A549 (cell line): Measurements from ENCODE around the gene WFDC11.

Source experiments
- BHLHE40 ChIP-seq: IDR thresholded peaks from 2 replicates; pipeline ENCODE4 v1.6.1; 2012; ENCODE audit warnings: low read depth, low read length, inconsistent platforms
- CTCF ChIP-seq: fragments of >200 bp; sonication (Bioruptor Twin); formaldehyde crosslinking; IDR thresholded peaks from 3 replicates; pipeline ENCODE4 v1.5.1; 2016
- HES2 ChIP-seq: fragments of >200 bp; sonication (Bioruptor Twin); formaldehyde crosslinking; IDR thresholded peaks from 2 replicates; pipeline ENCODE4 v1.6.1; 2016
- JUN ChIP-seq, 2 experiments: fragments of >200 bp; sonication (Bioruptor Twin); formaldehyde crosslinking; IDR thresholded peaks; 2 replicates in 1 of 2; 3 replicates in 1 of 2; pipeline ENCODE4 v1.6.1; 2016 to 2017
- KDM1A ChIP-seq: fragments of 200-600 bp; sonication (generic); IDR thresholded peaks from 2 replicates; pipeline ENCODE4 v1.6.1; 2016; ENCODE audit warnings: low read depth, mild to moderate bottlenecking
- NFE2L2 ChIP-seq: fragments of 150-350 bp; conservative IDR thresholded peaks from 2 replicates; pipeline ENCODE4 v1.6.1; 2014; ENCODE audit warnings: low read length
- POLR2A ChIP-seq: IDR thresholded peaks from 2 replicates; pipeline ENCODE4 v1.6.1; 2012; ENCODE audit warnings: mild to moderate bottlenecking, low read length
- RFX5 ChIP-seq: fragments of 450-650 bp; IDR thresholded peaks from 2 replicates; pipeline ENCODE4 v1.7.1; 2014; ENCODE audit warnings: antibody characterized with exemption, mild to moderate bottlenecking, moderate library complexity

DNA sequence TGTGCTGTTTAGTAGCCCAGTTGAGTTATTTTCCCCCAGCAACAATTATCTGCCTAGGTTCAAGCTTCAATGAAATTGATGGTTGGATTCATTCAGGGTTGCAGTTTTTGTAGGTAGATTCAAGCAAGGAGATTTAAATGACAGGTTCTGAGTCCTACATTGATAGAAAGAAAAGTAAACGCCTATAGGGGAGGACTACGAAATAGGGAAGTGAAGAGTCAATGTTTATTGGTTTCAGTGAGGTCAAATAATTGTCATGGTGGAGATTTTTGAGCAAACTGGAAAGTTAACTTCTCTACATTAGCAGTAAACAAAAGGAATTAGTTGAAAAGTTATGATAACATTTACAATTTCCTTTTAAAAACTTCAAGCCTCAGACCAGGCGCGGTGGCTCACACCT lies 31.1 kb upstream of the WFDC11 start:
- TF ChIP-seq KDM1A: no peak
- no peak for TF ChIP-seq CTCF
- no peak for TF ChIP-seq JUN (IDR thresholded peaks at IDR 0.05)
- TF ChIP-seq RFX5: no peak
- TF ChIP-seq HES2: no peak
- no peak for TF ChIP-seq NFE2L2
- no peak for TF ChIP-seq POLR2A
- TF ChIP-seq BHLHE40: no peak
